Epithelial cell of proximal tubule (primary cell): ENCODE measurements around the gene ZNF32. TPM values are rescaled to one million over a fixed set of nuclear protein-coding genes. Genes with fewer than 3 reads are reported as not detected.
"Not testable (repeated sequence)": the region's sequence is repeated elsewhere in the genome, so short reads cannot be mapped to it uniquely, and the experiment has no call there.

Experiments
- DNase-seq: peaks from one replicate; pipeline ENCODE4 v3.0.0-alpha.2; 2011; ENCODE audit warnings: low read depth
- H3K4me3 ChIP-seq: 2 replicates; pipeline ENCODE4 v1.5.1; 2011; ENCODE audit warnings: low read depth, mild to moderate bottlenecking, low read length
- CTCF ChIP-seq: conservative IDR thresholded peaks from 2 replicates; pipeline ENCODE4 v1.5.1; 2012; ENCODE audit warnings: low read depth, mild to moderate bottlenecking, low read length
- total RNA-seq: library from RNA; depleted of rRNA; stranded (reverse); fragments of >200 nt; gene quantifications from 2 replicates; pipeline ENCODE4 v1.2.3, GENCODE V29; 2015

ZNF32 gene
- total RNA-seq, 1 donor from 2014 or later: 32.1 TPM

DNA sequence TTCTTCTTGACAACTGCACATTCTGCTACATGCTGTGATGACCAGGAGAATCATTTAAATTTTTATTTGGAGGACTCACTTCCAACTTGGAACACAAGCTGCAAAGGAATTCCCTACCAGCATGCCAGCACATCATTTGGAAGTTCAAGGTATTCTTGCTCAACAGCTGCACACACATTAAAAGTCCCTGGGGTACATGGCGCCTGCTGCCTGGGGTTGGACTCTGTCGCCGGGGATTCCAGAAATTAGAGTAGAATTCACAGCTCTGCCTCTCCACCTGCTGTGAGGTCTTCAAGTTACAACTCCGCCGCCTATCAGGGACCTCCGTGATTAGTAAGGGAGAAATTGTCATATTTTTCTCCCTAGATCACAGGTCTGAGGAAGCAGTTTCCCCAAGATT is 1.1 kb downstream of the ZNF32 start:
- no peak for DNase-seq
- no peak for TF ChIP-seq CTCF
- H3K4me3 ChIP-seq: no peak overlapping the region

DNA sequence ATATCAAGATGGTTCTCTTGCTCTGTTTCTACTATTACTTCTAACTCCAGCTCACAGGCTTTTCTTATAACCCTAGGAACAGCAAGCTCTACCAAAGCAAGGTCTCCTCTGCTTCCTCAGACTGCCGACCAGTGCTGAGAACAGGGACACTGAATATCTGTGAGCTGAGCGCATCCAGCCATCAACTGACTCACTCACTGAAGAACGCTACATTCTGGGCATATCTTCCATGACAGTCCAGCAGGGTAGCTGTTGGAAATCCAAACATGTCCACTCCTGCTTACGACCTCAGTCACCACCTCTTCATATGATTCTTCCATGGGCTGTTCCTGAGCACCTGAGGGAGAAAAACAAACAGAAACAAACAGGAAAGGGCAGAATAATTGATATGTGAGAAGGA is 2.8 kb downstream of the ZNF32 start:
- H3K4me3 ChIP-seq: no peak overlapping the region
- no peak for TF ChIP-seq CTCF
- DNase-seq: no peak

- DNase-seq: no peak
- H3K4me3 ChIP-seq: no peak overlapping the region
- no peak for TF ChIP-seq CTCF
These were observed 4.4 kb downstream of the ZNF32 start for GRCh38 chr10:43644252-43644651.

DNA sequence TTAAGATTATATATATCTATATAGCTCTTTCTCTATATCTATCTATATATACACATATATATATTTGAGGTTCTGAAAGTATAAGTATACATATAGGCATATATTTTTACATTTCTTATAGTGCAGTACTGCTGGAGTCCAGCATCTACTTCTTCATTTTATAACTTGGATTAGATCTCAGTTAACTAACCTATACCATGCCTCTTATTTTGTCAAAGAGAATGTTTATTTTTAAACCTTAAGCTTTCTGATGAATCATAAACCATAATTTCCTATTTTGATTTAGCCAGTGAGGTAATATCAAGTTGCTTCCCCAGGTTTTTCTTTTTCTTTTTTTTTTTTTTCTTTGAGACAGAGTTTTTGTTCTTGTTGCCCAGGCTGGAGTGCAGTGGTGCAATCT is 8.1 kb downstream of the ZNF32 start:
- H3K4me3 ChIP-seq: no peak overlapping the region
- TF ChIP-seq CTCF: no peak
- DNase-seq: no peak

DNA sequence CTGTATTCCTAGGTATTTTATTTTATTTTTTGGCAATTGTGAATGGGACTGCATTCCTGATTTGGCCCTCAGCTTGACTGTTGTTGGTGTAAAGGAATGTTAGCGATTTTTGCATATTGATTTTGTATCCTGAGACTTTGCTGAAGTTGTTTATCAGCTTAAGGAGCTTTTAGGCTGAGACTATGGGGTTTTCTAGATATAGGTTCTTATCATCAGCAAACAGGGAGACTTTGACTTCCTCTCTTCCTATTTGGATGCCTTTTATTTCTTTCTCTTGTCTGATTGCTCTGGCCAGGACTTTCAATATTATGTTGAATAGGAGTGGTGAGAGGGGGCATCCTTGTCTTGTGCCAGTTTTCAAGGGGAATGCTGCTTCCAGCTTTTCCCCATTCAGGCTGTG is 12.9 kb downstream of the ZNF32 start:
- not testable (repeated sequence) for H3K4me3 ChIP-seq, DNase-seq

DNA sequence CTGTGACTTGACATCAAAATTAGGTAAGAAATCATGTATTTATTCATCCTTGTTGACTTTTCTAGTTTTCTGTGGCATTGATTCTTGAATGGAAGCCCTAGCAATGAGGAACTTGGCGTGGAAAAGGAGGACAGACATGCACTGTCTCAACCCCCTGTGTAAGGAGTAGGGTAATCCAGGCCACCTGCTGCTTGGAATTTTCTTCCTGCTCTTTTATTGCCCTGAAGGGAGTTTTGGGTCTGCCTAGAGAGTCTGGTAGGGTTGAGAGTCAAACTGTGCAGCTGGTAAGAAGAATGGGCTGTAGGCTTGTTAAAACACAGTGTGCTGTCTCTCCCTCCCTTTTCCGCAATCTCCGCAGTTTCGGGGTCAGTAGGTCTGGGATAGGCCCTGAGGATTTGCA is 19.7 kb downstream of the ZNF32 start:
- H3K4me3 ChIP-seq: no peak overlapping the region
- no peak for DNase-seq
- no peak for TF ChIP-seq CTCF

DNA sequence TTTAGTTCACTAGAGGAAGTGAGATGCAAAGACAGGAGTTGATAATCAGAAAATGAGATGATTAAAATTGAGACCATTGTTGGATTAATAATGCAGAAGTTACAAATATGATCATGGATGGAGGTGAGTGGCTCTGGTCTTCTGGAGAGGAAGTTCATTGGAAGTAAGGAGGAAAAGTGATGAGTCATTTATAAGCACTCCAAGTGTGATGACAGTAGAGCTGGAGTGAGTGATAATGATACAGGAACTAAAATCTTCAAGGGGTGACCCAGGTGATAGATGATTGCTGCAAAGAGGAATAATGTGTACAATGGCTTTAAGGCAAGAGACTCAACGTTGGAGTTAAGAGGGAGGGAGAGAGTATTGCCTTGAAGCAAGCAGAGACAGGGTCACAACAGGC is 20.7 kb downstream of the ZNF32 start:
- H3K4me3 ChIP-seq: no peak overlapping the region
- TF ChIP-seq CTCF: no peak

DNA sequence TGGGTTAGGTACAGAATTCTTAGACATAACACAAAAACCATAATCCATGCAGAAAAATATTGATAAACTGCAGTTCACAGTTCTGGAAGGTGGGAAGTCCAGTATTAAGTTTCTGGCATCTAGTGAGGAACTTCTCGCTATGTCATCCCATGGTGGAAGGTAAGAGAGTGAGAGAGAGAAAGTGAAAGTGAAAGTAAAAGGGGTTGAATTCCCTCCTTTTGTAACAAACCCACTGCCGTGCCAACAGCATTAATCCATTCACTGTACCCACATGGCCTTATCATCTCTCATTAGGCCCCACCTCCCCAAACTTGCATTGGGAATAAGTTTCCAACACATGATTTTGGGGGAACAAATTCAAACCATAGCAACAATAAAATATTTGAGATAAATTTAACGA is 25.3 kb downstream of the ZNF32 start:
- DNase-seq: no peak
- H3K4me3 ChIP-seq: peak overlapping the region; percentile 7
- no peak for TF ChIP-seq CTCF

More for the DNA sequence above, 20.7 kb downstream of the ZNF32 start:
- no peak for DNase-seq
